Colonic mucosa (tissue), 4 donors: ENCODE measurements around the gene ZDHHC11B. TPM values are rescaled to one million over a fixed set of nuclear protein-coding genes. Genes with fewer than 3 reads are reported as not detected.
A peak's percentile ranks its signal among the peaks of the same experiment; 100 is the strongest.

Experiments
- DNase-seq: peaks from one replicate; pipeline ENCODE4 v3.0.0-alpha.2; 2020
- H3K27ac ChIP-seq: fragments of 200-600 bp; one replicate; pipeline ENCODE4 v1.8.0; 2021
- H3K27me3 ChIP-seq: fragments of 200-600 bp; one replicate; pipeline ENCODE4 v1.8.0; 2021
- H3K36me3 ChIP-seq: fragments of 200-600 bp; one replicate; pipeline ENCODE4 v1.8.0; 2021
- H3K4me1 ChIP-seq: fragments of 200-600 bp; one replicate; pipeline ENCODE4 v1.8.0; 2021; ENCODE audit warnings: mild to moderate bottlenecking
- H3K4me3 ChIP-seq: fragments of 200-600 bp; one replicate; pipeline ENCODE4 v1.8.0; 2021
- H3K9ac ChIP-seq, 2 donors: one replicate each; pipeline ENCODE4 v1.7.0; 2013; ENCODE audit warnings: control low read depth in 2 of 2, low read depth in 2 of 2, low read length in 2 of 2
- H3K9me3 ChIP-seq: fragments of 200-600 bp; one replicate; pipeline ENCODE4 v1.8.0; 2021
- intact Hi-C: fragments of 100-400 bp; cut with DNase I; formaldehyde crosslinking; loops from one replicate; pipeline ENCODE4 v1.14.1; 2022
- total RNA-seq, 2 donors: library from RNA; stranded (reverse); fragmentation: NEBNext Ultra II Directional in 1 of 2; extraction: Animal tissue kit (Norgen Biotek cat#: 25700) in 1 of 2; gene quantifications; one replicate each; pipeline ENCODE4 v1.2.1, GENCODE V29; 2021
- TF ChIP-seq, protein P1 (sequence below): fragments of 200-600 bp; IDR thresholded peaks from one replicate; pipeline ENCODE4 v1.8.0; 2022; ENCODE audit warnings: antibody characterized with exemption, mild to moderate bottlenecking
- donor health status: healthy.
- donor health status: DM: no; HTN: no; CAD: no.
- donor health status: DM: no; HTN: no; CAD: no.

ZDHHC11B gene
- total RNA-seq, 2 donors from 2014 or later = 1.4 to 2.4 TPM

DNA sequence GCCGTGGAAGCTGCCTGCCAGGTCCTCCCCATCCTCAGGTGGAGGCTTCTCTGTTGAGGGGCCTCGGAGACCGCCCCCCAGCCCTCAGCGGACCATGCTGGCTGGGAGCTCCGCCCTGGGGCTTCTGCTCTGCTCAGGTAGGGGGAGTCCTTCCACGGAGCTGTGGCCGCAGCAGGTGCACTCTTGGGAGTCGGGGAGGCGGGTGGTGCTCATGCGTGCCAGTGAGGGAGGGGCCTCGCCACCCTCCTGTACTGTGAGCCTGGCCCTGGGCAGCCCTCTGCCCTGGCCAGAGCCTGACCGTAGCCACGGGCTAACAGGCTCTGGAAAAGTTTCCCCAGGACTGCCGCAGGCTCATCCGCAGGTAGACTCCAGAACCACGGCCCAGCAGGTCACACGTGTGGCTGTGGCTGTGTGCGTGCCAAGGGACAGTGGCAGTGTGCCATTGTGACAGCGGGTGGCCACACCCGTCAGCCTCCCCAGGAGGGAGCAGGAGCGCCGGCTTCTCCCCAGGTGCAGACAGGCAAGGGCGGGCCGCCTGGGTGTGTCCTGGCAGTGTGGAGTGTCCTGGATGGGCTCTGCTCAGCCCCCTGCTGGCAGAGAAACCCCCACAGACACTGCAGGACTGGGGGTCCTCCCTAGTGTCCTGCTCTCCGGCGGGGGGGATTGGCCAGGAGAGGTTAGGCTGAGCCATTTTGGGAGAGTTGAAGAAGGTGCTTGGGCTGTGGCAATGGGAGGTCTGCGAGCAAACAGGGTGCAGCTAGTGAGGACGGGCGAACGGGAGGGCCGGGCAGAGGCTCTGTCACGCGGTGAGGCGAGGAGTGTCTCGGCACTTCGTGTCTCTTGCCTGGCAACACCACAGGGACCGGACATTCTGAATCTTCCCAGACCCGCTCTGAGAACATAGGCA is 120.8 kb downstream of the ZDHHC11B start:
- Histone ChIP-seq H3K9ac (peak overlapping the region in 1 of 2 donors; percentile 14), H3K27me3 (no peaks in the 10 kb centered on the region), H3K4me1 (peaks cover 8% of the 10 kb centered on the region), H3K27ac (no peak overlapping the region), H3K36me3 (no peaks in the 10 kb centered on the region), H3K4me3 (no peak overlapping the region), H3K9me3 (no peaks in the 10 kb centered on the region)
- TF ChIP-seq, protein P1, sequence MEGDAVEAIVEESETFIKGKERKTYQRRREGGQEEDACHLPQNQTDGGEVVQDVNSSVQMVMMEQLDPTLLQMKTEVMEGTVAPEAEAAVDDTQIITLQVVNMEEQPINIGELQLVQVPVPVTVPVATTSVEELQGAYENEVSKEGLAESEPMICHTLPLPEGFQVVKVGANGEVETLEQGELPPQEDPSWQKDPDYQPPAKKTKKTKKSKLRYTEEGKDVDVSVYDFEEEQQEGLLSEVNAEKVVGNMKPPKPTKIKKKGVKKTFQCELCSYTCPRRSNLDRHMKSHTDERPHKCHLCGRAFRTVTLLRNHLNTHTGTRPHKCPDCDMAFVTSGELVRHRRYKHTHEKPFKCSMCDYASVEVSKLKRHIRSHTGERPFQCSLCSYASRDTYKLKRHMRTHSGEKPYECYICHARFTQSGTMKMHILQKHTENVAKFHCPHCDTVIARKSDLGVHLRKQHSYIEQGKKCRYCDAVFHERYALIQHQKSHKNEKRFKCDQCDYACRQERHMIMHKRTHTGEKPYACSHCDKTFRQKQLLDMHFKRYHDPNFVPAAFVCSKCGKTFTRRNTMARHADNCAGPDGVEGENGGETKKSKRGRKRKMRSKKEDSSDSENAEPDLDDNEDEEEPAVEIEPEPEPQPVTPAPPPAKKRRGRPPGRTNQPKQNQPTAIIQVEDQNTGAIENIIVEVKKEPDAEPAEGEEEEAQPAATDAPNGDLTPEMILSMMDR = no peak
- DNase-seq = peak; percentile 86
- intact Hi-C loops = no loop called here

- DNase-seq = no peak
- TF ChIP-seq, protein P1 = no peak
- H3K9me3 ChIP-seq = no peaks in the 10 kb centered on the region
- H3K27me3 ChIP-seq = no peaks in the 10 kb centered on the region
- no peak overlapping the region for H3K27ac ChIP-seq
- H3K36me3 ChIP-seq = no peaks in the 10 kb centered on the region
- no peak overlapping the region for H3K4me3 ChIP-seq
- intact Hi-C loops = no loop called here
- H3K9ac ChIP-seq = peak overlapping the region in 1 of 2 donors; percentile 14
- peaks cover 8% of the 10 kb centered on the region for H3K4me1 ChIP-seq
Measured at GRCh38 chr5:662751-663435, 121.6 kb downstream of the ZDHHC11B start.

DNA sequence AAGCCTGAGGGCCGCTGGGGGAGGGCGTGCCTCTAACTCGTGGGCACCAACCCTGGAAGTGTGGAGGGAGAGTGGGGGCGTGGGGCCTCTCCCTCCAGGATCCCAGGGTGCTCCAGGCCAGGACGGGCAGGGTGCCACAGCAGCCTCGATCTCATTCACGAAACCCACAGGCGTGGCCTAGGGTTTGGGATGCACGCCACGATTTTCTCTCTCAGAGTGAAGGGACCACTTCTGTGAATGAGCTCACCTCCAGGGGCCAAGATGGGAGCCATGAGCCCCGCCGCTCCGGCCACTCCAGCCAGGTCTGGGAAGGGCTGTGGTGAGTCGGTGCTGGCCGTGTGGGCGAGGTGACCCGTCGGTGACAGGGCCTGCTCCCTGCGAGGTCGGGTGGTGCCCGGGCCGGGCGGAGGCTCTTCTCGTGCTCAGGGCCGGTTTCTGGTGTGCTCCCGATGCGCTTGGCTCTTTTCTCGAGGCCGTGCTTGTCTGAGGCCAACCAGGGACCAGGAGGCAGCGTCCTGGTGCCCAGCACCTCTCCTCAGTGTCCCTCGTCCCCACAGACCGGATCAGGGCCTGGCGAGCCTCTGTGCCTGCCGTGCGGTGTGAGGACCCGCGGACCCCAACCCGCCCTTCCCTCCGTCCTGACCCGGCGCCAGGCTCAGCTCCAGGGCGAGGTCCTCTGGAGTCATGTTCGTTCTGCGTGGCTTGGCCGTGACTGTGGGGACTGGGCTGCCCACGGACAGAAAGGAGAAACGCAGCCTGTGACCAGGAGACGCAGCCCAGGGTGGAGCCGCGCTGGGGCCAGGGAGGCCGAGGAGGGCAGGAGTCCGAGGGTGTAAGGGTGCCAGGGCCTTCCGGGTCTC is 122.4 kb downstream of the ZDHHC11B start:
- H3K9ac ChIP-seq = no peak overlapping the region
- peaks cover 8% of the 10 kb centered on the region for H3K4me1 ChIP-seq
- no peaks in the 10 kb centered on the region for H3K36me3 ChIP-seq
- no peak overlapping the region for H3K4me3 ChIP-seq
- no peak for DNase-seq
- no peaks in the 10 kb centered on the region for H3K9me3 ChIP-seq
- H3K27me3 ChIP-seq = no peaks in the 10 kb centered on the region
- TF ChIP-seq, protein P1 = no peak
- no peak overlapping the region for H3K27ac ChIP-seq
- intact Hi-C loops = no loop called here

DNA sequence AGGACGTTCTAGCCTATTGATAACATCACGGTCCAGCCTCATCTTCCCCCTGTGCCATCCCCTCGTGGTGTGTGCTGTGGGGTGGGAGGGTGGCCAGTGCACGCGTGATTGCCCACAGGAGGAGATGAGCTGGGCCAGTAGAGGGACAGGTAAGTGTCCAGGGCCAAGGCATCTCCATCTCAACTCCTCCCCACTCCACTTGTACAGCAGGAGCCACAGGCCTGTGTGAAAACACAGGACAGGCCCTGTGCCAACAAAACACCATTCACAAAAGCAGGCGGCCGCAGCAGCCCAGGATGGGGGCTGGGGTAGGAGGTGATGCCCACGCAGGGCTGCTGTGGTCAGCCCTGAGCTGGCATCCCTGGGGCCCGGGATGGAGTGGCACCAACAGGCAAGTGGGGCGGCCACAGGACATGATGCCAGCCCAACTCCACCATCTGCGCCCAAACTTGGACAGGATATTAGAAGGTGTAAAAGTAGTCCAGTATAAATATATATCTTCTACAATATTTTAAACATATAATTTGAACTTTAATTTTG is 124.0 kb downstream of the ZDHHC11B start:
- no peak overlapping the region for H3K9ac ChIP-seq
- H3K4me1 ChIP-seq = peaks cover 8% of the 10 kb centered on the region
- H3K27ac ChIP-seq = no peak overlapping the region
- H3K9me3 ChIP-seq = no peaks in the 10 kb centered on the region
- no peaks in the 10 kb centered on the region for H3K27me3 ChIP-seq
- H3K36me3 ChIP-seq = no peaks in the 10 kb centered on the region
- H3K4me3 ChIP-seq = no peak overlapping the region
- DNase-seq = no peak
- intact Hi-C loops = no loop called here
- TF ChIP-seq, protein P1 = no peak

Other genes starting within 250 kb of the ZDHHC11B start
- gene CEP72, start 172.4 kb downstream of the ZDHHC11B start, total RNA-seq = 10 to 100 TPM in 1 of 2 donors, 1 to 10 TPM in 1; 3.8 to 21.0 TPM
- gene TPPP, start 91.4 kb downstream of the ZDHHC11B start, total RNA-seq = 1 to 10 TPM; 1.7 to 4.0 TPM
- 1 to 10 TPM; 2.9 to 7.8 TPM for gene ZDHHC11, start 66.3 kb upstream of the ZDHHC11B start, total RNA-seq
- 10 to 100 TPM; 22.3 to 41.8 TPM for gene BRD9, start 108.1 kb upstream of the ZDHHC11B start, total RNA-seq
- 10 to 100 TPM in 1 of 2 donors, 1 to 10 TPM in 1; 5.8 to 18.1 TPM for gene TRIP13, start 108.2 kb upstream of the ZDHHC11B start, total RNA-seq
- 1 to 10 TPM in 1 of 2 donors, under 1 TPM in 1; 0.94 to 1.9 TPM for gene NKD2, start 224.1 kb upstream of the ZDHHC11B start, total RNA-seq